Stimulated activated CD8-positive, alpha-beta memory T cell treated with anti-CD3 and anti-CD28 coated beads, Interleukin-15, amount 100 ng/mL, for 24 hours (primary cell): ENCODE results near the gene RORC.
"Not testable (repeated sequence)": the region's sequence is repeated elsewhere in the genome, so short reads cannot be mapped to it uniquely, and the experiment has no call there.

Source experiments
- DNase-seq: peaks from one replicate; pipeline ENCODE4 v3.0.0-alpha.2; 2020; ENCODE audit warnings: low read depth

Gene RORC

DNA sequence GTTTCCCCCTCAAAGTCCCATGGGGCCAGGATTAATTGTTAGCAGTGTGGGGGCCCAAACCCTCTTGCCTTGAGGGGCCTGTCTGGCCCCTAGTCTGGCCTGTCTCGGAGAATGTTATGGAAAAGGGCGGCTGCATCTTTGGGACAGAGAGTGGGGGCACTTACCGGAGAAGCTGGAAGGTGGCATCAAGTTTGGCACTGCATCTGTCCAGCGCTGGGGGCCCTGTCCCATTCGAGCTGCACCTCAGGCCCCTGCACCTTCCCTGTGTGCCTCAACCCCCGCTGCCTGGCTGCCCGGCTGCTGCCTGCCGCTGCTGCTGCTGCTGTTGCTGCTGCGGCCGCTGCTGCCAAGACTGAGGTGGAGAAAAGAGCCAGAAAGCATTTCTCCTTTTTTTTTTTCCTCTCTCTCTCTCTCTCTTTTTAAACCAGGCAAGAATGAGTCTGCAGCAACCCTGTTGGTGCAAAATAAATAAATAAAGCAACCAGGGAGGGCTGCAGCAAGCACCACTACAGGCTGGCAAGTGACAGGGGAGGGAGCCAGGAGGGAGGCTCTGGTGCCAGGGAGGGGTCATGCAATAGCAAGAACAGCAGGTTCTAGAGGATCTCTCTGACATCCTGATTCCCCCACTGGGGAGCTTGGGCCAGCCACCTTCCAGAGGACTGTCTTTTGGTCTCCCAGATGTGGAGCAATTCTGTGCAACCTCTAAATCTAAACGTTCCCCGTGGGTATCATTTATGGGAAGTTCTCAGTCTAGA, 26.4 kb downstream of the RORC start, which contains the start of gene LINGO4:
LINGO4 (minus strand) TSS at position 354 of the 755 bp plus-strand sequence. CDS start 2,715 bp downstream, outside the sequence.
- no peak for DNase-seq

DNA sequence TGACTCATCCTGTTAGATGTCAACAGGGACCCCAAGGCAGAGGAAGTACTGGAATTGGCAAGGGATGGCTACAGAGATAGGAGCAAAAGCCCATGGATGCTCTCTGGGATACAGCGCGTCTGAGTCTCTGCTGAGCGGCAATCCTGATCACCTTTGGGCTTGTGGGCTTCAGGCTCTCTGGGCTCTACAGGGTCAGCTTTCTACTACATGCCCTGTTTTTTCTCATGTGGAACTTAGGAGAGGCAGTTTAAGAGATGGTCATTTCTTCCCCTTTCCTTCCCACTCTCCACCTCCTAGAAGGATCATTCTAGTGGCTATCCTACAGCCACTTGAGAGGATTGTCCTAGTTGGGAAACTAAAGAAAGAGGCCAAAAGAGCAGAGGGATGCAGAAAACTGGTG, 27.7 kb downstream of the RORC start:
- DNase-seq = no peak

DNA sequence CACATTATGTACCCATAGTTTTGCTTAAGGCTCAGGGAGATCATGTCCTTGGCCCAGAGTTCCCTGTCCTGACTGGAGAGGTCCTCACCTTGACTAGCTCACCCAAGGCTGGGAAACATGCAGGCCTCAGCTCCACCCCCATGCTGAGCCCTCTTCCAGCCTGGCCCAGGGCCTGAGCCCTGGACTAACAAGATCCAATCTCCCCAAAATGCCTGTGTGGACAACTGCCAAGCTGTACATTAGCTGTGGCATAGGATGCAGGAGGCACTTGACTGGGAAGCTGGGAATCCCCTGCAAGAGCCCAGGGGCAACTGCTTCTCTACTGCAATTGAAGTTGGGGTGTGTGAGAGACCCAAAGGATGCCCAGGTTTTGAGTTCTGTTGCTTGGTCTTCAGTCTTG, 28.4 kb downstream of the RORC start:
- DNase-seq = no peak

DNA sequence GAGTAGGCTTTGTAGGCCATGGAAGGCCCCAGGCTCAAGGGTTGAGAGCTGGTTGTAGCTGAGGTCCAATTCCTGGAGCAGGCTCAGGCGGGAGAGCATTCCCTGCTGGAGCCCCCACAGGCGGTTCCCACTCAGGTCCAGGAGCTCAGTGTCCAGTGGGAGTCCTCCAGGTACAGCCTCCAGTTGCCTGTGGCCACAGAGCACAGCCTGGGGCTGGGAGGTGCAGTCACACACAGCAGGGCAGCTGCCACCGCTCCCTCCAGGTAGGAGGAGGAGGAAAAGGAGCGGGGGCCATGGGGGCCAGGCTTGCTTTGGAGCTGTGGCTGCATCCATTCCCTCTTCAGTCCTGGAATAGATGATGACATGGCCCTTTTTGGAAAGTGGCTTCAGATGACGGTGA, 29.2 kb downstream of the RORC start:
- no peak for DNase-seq

DNA sequence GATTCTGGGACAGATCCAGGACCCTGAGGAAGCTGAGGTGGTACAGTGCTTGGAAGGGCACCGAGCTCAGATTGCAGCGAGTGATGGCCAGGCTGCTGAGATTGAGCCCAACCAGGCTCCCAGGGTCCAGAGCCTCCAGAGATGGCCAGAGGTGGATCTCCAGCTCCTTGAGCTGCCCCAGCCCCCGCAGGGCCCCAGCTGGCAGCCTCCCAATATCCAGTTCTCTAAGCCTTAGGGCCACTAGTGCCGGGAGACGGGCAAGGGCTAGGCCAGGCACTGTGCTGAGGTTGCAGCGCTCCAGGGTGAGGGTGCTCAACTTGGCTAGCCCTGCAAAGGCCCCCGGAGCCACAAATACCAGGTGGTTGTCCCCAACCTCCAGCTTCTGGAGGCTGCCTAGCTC, 29.8 kb downstream of the RORC start:
- DNase-seq = no peak

DNA sequence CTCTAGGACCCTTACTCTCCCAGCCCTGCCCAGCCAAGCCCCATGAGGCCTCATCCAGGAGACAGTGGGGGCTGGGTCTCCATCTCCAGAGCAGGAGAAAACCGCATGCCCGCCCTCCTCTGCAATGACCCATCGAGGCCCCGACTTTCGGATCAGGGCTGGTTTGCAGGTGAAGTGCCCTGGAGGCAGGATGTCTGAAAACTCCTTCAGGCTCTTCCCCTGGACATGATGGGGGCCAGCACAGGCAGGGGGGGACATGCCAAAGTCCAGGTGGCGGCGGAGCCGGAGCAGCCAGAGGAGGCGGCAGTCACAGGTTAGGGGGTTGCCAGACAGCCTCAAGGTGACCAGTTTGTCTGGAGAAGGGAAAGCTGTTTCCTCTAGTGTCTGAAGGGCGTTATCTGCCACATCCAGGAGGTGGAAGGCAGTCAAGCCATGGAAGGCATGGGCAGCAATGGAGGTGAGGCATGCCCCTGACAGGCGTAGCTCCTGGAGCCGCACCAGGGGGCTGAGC, 30.2 kb downstream of the RORC start:
- DNase-seq = no peak

DNA sequence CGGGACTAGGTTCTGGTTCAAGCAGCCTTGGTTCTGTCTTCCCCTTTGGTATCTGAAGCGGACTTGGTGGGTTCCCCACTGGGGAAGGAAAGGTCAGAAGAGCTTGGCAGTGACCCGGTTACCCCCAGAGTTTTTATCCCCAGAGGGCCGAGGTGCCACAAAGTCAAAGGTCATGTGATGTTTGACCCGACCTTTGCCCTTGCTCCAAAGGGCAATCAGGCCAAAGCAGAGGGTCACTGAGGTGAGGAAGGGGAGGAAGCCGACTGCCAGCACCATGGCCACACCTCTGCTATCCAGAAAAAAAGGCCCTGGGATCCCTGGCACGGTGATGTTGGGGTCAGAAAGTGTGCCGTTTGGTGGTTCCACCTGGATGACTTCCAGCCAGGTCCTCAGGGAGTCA, 30.8 kb downstream of the RORC start:
- DNase-seq = no peak

DNA sequence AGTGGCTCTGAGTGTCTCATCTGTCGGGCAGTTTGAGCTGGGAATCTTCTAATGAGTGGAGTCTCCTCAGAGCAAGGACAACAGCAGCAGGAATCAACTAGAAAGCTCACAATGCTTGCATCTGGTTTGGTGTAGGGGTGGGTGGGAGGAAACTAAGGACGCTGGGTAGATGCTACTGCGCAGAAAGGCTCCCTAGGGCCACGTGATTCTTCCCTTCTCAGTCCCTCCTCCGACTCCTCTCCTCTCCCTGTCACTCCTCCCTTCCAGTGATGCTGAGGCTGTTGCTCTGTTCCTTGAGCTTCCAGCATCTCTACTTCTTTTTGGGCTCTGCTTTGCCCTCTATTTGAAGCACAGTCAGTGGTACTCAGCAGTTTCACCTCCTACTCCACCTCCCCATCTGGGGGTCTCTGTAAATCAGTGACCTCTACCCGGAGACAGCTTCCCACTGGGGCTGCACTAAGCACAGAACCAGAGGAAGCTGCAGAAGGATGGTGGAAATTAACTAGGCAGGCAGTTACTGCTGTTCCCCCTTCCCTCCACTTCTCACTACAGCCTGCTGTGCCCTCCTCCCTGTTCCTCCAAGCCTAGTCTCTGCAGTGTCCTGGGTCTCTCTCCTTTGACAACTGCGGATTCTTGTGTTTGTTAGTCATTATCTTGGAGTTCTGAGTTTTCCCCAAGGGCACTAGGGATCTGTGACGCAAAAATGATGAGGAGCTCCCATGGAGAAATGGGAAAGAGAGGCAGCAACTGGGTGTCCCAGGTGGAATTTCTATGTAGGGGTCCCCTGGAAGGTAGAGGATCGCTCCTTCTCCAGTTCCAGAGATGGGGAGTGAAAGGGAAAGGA, 32.2 kb downstream of the RORC start:
- DNase-seq = no peak

DNA sequence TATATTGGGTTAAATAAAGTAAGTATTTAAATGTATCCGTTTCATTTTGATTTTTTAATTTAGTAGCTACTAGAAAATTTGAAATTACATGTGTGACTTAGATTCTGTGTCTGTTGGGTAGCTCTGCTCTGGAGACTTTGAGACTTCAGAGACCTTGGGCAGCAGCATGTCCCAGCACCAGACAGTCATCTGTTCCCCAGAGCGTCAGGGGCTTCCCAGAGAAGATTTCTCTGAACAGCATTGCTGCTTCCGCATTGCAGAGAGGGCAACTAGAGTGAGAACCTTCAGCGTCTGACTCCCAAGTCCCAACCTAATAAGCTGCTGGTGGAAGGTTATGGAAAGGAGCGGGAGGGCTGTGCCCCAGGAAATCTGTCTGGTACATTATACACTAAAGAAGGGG, 33.0 kb downstream of the RORC start:
- DNase-seq = no peak

DNA sequence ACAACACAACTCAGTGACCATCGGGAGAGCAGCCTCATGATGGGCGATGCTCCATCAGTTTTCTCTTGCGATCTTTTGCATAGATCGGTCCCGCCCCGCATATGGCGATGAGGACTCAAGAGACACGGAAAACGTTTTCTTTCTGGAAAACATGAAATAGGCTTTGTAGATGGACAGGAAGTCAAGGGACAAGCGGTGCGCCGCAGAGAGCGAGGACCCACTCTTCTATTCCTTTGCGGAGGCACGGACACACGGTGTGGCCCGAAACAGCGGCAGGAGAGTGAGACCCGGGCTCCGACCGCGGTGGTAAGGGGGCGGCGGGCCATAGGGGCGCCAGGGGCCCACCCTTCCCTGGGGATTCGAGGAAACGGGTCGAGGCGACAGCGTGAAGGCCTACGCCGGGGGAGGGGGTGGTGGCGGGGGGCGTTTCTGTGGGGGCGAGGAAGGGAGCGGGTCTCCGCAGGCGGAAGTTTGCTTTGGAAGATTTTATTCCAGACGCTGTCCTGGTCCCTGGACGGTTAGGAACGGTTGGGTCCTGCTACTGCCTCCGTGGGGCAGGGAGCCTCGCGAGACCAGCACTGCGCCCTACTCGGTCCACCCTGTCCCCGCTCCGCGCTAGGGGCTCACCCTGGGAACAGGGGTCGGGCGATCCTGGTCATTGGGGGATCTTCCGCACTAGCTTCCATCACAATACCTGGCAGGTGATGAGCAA, 40.5 kb downstream of the RORC start:
- no peak for DNase-seq

DNA sequence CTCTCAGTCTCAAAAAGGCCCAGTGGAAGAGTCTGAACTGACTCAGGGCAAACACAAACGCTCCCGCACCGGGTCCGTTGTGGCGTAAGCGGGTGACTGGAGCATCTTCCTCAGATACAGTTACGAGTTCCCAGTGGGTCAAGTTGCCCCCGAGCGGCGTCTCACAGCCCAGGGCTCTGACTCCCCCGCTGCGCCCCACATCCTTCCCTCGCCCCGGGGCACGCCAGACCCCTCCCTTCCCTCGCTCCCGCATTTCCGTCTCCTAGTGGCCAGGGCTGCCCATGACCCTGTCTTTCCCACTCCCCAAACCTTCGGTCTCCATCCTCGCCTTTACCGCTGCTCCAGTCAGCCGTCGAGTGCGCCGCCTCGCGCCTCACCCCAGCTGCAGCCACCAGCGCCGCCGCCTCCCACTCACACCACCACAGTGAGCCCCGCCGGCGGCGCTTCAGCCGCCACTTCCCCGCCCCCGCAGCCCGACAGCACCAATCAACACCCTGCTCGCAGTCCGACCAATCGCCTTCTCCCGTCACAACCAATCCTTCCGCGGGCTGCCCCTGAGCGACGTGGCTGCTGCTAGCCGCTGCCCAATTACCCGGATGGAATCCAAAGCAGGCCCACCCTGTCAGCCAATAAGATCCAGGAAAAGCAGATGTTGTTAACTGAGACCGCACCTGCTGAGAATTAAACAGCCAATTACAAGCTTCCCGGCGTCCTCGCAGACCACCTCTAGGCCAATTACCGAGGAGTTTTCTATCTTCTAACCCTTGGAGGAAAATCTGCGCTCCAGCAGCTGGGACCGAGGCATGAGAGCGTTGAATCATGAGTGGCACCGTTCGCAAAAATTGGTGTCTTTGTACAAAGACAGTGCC, 41.3 kb downstream of the RORC start, which contains the start of gene TDRKH:
TDRKH (minus strand) TSS at position 430 of the 869 bp plus-strand sequence. CDS start 7,478 bp downstream, outside the sequence.
- peak; percentile 90 for DNase-seq

DNA sequence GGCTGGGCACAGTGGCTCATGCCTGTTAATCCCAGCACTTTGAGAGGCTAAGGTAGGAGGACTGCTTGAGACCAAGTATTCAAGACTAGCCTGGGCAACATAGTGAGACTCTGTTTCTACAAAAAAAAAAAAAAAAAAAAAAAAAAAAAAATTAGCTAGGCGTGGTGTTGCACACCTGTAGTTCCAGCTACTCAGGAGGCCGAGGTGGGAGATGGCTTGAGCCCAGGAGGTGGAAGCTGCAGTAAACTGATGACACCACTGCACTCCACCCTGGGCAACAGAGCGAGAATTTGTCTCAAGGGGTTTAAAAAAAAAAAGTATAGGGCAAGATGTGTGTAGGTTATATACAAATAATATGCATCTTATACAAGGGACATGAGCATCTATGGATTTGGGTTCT, 43.9 kb downstream of the RORC start:
- no peak for DNase-seq

DNA sequence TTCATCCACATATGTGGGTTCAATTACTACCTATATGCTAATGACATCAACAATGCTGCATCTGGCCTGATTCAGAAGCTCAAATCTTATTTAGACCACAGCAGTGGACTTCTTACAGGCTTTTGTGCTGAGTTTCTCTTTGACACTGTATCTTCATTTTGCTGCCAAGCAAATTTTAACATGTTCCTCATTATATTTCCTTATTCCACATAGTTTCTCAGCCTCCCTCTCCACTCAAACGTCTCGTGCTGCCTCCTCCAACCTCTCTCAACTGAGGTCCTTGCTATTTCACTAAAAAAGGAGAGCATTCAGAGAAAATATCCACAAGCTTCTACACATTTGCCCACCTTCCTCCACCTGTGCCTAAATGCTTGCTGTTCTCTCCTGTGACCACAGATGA, 47.8 kb downstream of the RORC start:
- DNase-seq = no peak

DNA sequence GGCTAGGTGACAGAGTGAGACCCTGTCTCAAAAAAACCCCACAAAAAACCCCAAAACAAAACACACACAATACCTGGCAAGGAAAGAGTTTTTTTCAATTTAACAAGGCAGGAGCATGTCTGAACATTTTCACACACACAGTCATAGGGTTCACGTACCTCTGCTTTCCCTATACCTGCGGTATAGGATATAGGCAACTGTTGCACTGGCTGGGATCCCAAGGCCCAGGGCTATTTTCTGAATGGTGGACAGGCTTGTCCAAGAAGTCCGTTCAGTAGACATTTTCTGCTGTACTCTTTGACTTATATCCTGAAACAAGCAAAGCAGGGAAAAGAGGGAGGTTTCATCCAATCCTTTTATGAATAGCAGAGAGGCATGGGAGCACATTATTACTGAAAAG, 48.9 kb downstream of the RORC start:
- no peak for DNase-seq

DNA sequence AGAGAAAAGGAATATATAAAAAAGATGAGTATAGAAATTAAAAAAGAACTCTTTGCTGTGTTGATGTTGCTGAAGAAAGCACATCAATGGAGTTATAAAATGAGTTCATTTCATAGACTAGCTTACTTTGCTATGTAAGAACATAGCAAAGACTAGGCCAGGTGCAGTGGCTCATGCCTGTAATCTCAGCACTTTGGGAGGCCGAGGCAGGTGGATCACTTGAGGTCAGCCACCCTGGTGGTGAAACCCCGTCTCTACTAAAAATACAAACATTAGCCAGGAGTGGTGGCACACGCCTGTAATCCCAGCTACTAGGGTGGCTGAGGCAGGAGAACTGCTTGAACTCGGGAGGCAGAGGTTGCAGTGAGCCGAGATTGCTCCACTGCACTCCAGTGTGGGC, 49.6 kb downstream of the RORC start:
- DNase-seq = not testable (repeated sequence)

DNA sequence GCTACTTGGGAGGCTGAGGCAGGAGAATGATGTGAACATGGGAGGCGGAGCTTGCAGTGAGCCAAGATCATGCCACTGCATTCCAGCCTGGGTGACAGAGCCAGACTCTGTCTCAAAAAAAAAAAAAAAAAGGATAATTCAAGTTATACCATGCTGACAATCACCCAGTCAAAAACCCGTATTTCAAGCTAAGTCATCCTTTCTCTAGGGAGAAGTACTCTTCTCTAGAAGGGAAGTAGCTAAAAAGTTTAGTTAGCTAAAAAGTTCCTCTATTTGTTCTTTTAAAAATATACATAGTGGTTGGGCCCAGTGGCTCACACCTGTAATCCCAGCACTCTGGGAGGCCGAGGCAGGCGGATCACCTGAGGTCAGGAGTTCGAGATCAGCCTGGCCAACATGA, 50.9 kb downstream of the RORC start:
- not testable (repeated sequence) for DNase-seq

DNA sequence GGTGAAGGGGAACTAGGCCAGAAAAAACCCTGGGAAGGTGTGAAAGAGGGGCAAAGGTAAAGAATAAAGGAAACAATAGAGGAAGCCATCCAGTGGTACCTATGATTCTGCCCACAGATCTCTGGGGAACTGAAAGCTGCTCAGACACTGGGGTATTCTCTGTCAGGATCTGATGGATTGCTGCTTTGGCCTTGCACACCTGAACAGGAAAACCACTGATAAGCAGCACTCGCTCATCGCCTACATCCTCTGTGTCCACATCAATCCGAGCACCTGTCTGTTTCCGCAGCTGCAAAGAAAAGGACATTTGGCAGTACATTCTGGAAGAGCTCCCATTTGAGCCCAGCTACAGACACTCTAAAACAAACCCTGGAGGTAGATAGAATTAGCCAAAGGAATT, 51.8 kb downstream of the RORC start:
- DNase-seq = no peak

DNA sequence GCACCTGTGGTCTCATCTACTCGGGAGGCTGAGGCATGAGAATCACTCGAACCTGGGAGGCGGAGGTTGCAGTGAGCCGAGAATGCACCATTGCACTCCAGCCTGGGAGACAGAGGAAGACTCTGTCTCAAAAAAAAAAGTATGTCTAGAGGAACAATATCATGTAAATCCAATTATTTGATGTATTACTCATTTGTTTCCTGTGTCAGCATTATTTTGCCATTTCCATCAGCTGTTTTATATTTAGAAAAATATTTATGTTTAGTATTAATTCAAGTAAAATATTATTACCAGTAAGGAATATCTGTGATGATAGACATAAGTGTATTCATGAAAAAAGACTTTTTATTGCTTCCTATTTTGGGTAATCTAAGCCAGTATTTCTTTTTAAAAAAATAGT, 54.3 kb downstream of the RORC start:
- DNase-seq = no peak

DNA sequence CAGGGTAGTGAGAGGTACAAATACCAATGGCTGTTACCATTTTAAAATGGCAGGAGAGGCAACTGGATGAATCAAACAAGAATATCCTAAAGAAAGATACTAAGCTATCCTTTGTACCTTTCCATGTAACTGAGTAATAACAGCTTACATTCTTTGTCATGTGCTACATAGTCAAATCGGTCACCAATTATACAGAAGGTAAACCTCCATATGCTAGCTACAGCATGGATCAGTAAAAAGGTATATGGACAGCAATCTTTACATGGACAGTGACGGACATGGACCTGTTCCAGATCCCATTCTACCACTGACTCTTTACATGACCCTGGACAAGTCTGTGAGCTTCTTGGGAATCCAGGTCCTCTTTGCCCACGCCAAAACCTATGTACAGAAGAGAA, 54.9 kb downstream of the RORC start:
- no peak for DNase-seq

DNA sequence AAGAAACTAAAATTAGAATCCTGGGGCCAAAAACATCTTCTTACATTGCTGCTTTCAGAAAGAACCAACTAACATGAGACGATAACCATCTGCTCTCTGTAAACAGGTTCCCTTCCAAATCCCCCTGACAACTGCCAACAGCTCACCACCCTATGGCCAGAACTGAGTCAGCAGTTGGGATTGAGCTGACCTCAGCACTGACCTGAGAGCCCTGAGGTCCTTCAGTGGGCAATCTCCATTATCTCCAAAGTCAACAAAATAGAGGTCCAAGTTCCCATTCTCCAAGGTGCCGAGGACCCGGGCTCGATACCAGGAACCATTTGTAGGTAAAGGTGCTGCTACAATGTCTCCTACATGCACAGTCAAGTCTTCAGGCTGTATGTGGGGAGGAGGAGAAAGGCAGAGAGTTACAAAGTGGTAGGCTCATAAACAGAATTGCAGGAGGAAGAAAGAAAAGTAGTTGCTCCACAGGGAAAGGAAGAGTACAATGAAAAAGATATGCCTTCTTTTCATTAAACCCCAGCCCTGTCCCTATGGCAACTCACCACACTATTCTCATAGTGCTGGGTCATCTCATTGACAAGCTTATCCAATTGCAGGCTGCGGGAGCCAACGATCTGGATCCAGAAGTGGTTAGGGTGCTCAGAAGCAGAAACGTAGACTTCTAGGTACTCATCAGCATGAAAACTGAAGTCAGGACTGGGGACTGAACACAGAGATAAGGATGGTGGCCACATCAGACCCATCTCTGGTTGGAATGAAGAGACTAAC, 55.5 kb downstream of the RORC start:
- DNase-seq = no peak
